SK-N-SH (cell line): Measurements from ENCODE around the gene CIT. TPM values are rescaled to one million over a fixed set of nuclear protein-coding genes. Genes with fewer than 3 reads are reported as not detected.

Source experiments
- CTCF ChIA-PET: fragments of 300-600, 350-600 bp; formaldehyde crosslinking; extraction: SDS; loops from one replicate; lab custom pipeline; 2021; lab: Yijun Ruan, JAX
- POLR2A ChIA-PET: fragments of 350-600 bp; sonication (Branson Sonifier 250); formaldehyde crosslinking; extraction: SDS; loops from one replicate; lab custom pipeline; 2020; ENCODE audit warnings: antibody characterized with exemption, inconsistent platforms; lab: Yijun Ruan, JAX
- DNase-seq: peaks from one replicate; pipeline ENCODE4 v3.0.0; 2012
- H2AFZ ChIP-seq: fragments of 200-600 bp; sonication (generic); 2 replicates; pipeline ENCODE4 v1.8.1; 2016; ENCODE audit warnings: antibody characterized with exemption, mild to moderate bottlenecking, low read depth
- H3F3A ChIP-seq: fragments of 200-600 bp; sonication (generic); replicated peaks from 2 replicates; pipeline ENCODE3; 2016; ENCODE audit warnings: antibody characterized with exemption, mild to moderate bottlenecking; ENCODE audit not compliant: insufficient read depth
- H3K27ac ChIP-seq, 2 experiments: fragments of 200-500 bp in 1 of 2; fragments of 200-600 bp in 1 of 2; sonication (Bioruptor generic) in 1 of 2; sonication (generic), shearing (Covaris generic) in 1 of 2; 2 replicates each; pipeline versions ENCODE4 v1.5.1 to v1.6.1; 2014 to 2016; ENCODE audit warnings: low read depth in 2 of 2, inconsistent platforms in 1 of 2, low read length in 1 of 2, mild to moderate bottlenecking in 1 of 2, mixed read lengths in 1 of 2
- H3K27me3 ChIP-seq: fragments of 200-600 bp; sonication (generic), shearing (Covaris generic); 2 replicates; pipeline ENCODE4 v1.6.1; 2016; ENCODE audit warnings: mixed run types; ENCODE audit not compliant: insufficient read depth
- H3K36me3 ChIP-seq, 2 experiments: fragments of 200-500 bp in 1 of 2; fragments of 200-600 bp in 1 of 2; sonication (Bioruptor generic) in 1 of 2; sonication (generic) in 1 of 2; replicated peaks in 1 of 2; 2 replicates each; pipeline versions ENCODE3 to v1.5.1; 2014 to 2016; ENCODE audit warnings: low read length in 1 of 2, mild to moderate bottlenecking in 1 of 2; ENCODE audit not compliant: insufficient read depth in 2 of 2, control insufficient read depth in 1 of 2
- H3K4me1 ChIP-seq, 2 experiments: fragments of 200-500 bp in 1 of 2; fragments of 200-600 bp in 1 of 2; sonication (Bioruptor generic) in 1 of 2; sonication (generic), shearing (Covaris generic) in 1 of 2; 2 replicates each; pipeline versions ENCODE4 v1.5.1 to v1.6.1; 2014 to 2016; ENCODE audit warnings: low read depth in 1 of 2, low read length in 1 of 2, mixed run types in 1 of 2; ENCODE audit not compliant: insufficient read depth in 2 of 2, control insufficient read depth in 1 of 2
- H3K4me2 ChIP-seq: fragments of 200-600 bp; sonication (generic), shearing (Covaris generic); 2 replicates; pipeline ENCODE4 v1.6.1; 2017; ENCODE audit warnings: mixed run types
- H3K4me3 ChIP-seq, 2 experiments: fragments of 200-500 bp in 1 of 2; fragments of 200-600 bp in 1 of 2; sonication (Bioruptor generic) in 1 of 2; sonication (generic), shearing (Covaris generic) in 1 of 2; 2 replicates each; pipeline versions ENCODE4 v1.5.1 to v1.8.1; 2014 to 2016; ENCODE audit warnings: low read depth in 2 of 2, inconsistent platforms in 1 of 2, low read length in 1 of 2, mild to moderate bottlenecking in 1 of 2, mixed read lengths in 1 of 2, moderate library complexity in 1 of 2
- H3K79me2 ChIP-seq: fragments of 200-600 bp; sonication (generic); 2 replicates; pipeline ENCODE4 v1.8.1; 2017; ENCODE audit warnings: mild to moderate bottlenecking; ENCODE audit not compliant: insufficient read depth
- H3K9ac ChIP-seq: fragments of 200-600 bp; sonication (generic); 2 replicates; pipeline ENCODE4 v1.6.1; 2017; ENCODE audit warnings: mixed run types
- H3K9me2 ChIP-seq: fragments of 200-600 bp; sonication (generic); 2 replicates; pipeline ENCODE4 v1.6.1; 2017; ENCODE audit warnings: mixed run types
- H3K9me3 ChIP-seq: fragments of 200-600 bp; sonication (generic); 2 replicates; pipeline ENCODE4 v1.6.1; 2017; ENCODE audit warnings: mixed run types, mild to moderate bottlenecking, moderate library complexity
- H4K20me1 ChIP-seq: fragments of 200-600 bp; sonication (generic); 2 replicates; pipeline ENCODE4 v1.6.1; 2017; ENCODE audit warnings: mild to moderate bottlenecking, mixed run types; ENCODE audit not compliant: insufficient read depth
- ELF1 ChIP-seq: IDR thresholded peaks from 2 replicates; pipeline ENCODE4 v1.4.0; 2012
- EP300 ChIP-seq, 2 experiments: IDR thresholded peaks; 2 replicates each; pipeline versions ENCODE4 v1.4.0 to v1.6.1; 2012; ENCODE audit warnings: borderline replicate concordance in 1 of 2, low read depth in 1 of 2, low read length in 1 of 2
- FOXM1 ChIP-seq: IDR thresholded peaks from 2 replicates; pipeline ENCODE4 v1.4.0; 2012; ENCODE audit warnings: low read depth, mild to moderate bottlenecking
- GABPA ChIP-seq: IDR thresholded peaks from 2 replicates; pipeline ENCODE4 v1.4.0; 2012; ENCODE audit warnings: low read depth, mild to moderate bottlenecking
- NRF1 ChIP-seq: IDR thresholded peaks from 2 replicates; pipeline ENCODE4 v1.6.1; 2012; ENCODE audit warnings: low read depth, mild to moderate bottlenecking, low read length
- RCOR1 ChIP-seq: fragments of 150-350 bp; IDR thresholded peaks from 2 replicates; pipeline ENCODE4 v1.6.1; 2017; ENCODE audit warnings: antibody characterized with exemption, low read length
- RFX5 ChIP-seq: IDR thresholded peaks from 2 replicates; pipeline ENCODE4 v1.6.1; 2012; ENCODE audit warnings: mild to moderate bottlenecking, improper control_type of control experiment, low read length
- RXRA ChIP-seq: IDR thresholded peaks from 2 replicates; pipeline ENCODE4 v1.4.0; 2012; ENCODE audit warnings: low read depth, mild to moderate bottlenecking, borderline replicate concordance
- SMC3 ChIP-seq: IDR thresholded peaks from 2 replicates; pipeline ENCODE4 v1.6.1; 2012; ENCODE audit warnings: low read depth, low read length, improper control_type of control experiment
- TCF12 ChIP-seq: IDR thresholded peaks from 2 replicates; pipeline ENCODE4 v1.4.0; 2012
- WGBS: methylation state at CpG from one replicate; pipeline ENCODE4 v1.1.6; 2017; ENCODE audit warnings: low lambda C conversion rate; 5-methylcytosine and 5-hydroxymethylcytosine counted together
- polyA plus RNA-seq, 3 experiments: library from polyadenylated mRNA; depleted of rRNA; stranded (reverse); fragments of >200 nt; gene quantifications; 2 replicates each; pipeline ENCODE4 v1.2.3, GENCODE V29; 2012
- TF ChIP-seq, protein P1 (sequence below): IDR thresholded peaks from 2 replicates; pipeline ENCODE4 v1.4.0; 2012; ENCODE audit warnings: low read depth, borderline replicate concordance
- TF ChIP-seq, protein P2 (sequence below): fragments of 150-350 bp; IDR thresholded peaks from 2 replicates; pipeline ENCODE4 v1.6.1; 2017; ENCODE audit warnings: antibody characterized with exemption, low read length, low read depth, borderline replicate concordance
- TF ChIP-seq, protein P3 (sequence below): IDR thresholded peaks from 2 replicates; pipeline ENCODE4; 2012
- TF ChIP-seq, protein P4 (sequence below): IDR thresholded peaks from 2 replicates; pipeline ENCODE4 v1.4.0; 2012; ENCODE audit warnings: low read depth
- TF ChIP-seq, protein P5 (sequence below): fragments of 200-600 bp; sonication (generic); IDR thresholded peaks from 2 replicates; pipeline ENCODE4 v1.6.1; 2017; ENCODE audit warnings: antibody characterized with exemption, mild to moderate bottlenecking, moderate library complexity

Gene CIT
- polyA plus RNA-seq, 1 of the 3 experiments (the other 2 are of a cell fraction) = 7.7 TPM

DNA sequence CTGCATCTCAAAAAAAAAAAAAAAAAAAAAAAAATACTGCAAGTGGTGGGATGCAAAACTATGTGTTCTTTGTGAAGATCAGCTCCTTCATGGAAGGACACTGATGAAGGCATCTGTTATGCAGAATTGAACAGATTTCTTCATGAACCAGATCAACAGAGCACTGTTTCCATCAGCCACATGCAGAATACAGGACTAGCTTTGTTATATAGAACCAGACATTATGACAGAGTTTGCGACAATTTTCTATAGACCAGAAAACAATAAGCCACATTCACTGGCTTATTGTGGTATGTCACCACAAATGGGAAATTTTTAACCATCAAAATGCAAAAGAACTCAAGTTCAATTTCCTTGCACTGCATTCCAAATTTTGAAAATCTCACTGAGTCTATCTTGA, 34.7 kb downstream of the CIT start:
- POLR2A ChIA-PET = no interaction called here
- no peak overlapping the region for H3K27ac ChIP-seq

DNA sequence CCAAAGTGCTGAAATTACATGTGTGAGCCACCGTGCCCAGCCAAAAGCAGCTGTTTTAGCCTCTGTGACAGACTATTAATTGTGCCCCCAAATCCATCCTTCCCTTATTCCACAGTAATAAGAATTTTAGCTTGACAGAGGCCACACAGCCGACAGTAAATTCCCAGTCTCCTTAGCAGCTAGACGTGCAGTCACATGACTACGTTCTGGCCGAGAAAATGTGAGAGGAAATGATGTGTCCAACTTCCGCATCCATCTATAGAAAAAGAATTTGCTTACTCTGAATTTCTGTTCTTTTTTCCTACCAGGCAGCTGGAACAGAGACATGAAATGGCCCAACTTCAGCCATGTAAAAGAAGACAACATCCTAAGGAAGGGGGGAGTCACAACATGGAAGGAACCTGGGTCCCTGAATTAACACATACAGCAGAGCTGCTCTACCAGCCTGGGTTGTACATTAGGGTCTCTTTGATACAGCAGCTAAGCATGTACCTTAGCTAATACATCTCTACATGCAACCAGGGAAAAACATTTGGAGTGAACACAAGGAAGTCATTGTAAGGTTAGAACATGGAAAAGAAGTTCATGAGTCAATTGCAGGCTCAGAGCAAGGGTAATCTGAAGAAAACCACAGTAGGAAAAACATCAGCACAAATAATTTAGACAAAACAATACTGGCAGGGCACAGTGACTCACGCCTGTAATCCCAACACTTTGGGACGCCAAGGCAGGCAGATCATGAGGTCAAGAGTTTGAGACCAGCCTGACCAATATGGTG, 35.5 kb downstream of the CIT start:
- no peak overlapping the region for H3K4me3 ChIP-seq
- H3K4me1 ChIP-seq = no peaks in the 10 kb centered on the region
- no peak overlapping the region for H3K27ac ChIP-seq
- no peak overlapping the region for H3K9ac ChIP-seq
- DNase-seq = no peak
- ChIA-PET POLR2A (no interaction called here), CTCF (interaction anchor here (1.3 to 1.4 kb wide), 2 partner anchors 13 to 62 kb away, joined by 3 read pairs; no protein-coding TSS in a partner anchor)
- H3K9me2 ChIP-seq = no peaks in the 10 kb centered on the region
- H3K4me2 ChIP-seq = no peak overlapping the region
- no peak overlapping the region for H2AFZ ChIP-seq
- peaks cover 0 to 17% of the 10 kb centered on the region in 2 experiments for H3K36me3 ChIP-seq
- no peaks in the 10 kb centered on the region for H4K20me1 ChIP-seq
- no peaks in the 10 kb centered on the region for H3K27me3 ChIP-seq
- H3K79me2 ChIP-seq = peaks cover 60% of the 10 kb centered on the region
- no peaks in the 10 kb centered on the region for H3F3A ChIP-seq
- 95% methylated on average over 8 of the region's 8 CpGs for WGBS
- H3K9me3 ChIP-seq = no peaks in the 10 kb centered on the region
- TF ChIP-seq SMC3 (no peak), FOXM1 (no peak), NRF1 (no peak), ELF1 (no peak), EP300 (IDR thresholded peaks at IDR 0.05; ENCODE audit: borderline replicate concordance in 1 of 2, low read depth in 1 of 2, low read length in 1 of 2) (no peak), GABPA (no peak), RFX5 (no peak), RXRA (no peak), TCF12 (no peak), RCOR1 (no peak)
- TF ChIP-seq, protein P1, sequence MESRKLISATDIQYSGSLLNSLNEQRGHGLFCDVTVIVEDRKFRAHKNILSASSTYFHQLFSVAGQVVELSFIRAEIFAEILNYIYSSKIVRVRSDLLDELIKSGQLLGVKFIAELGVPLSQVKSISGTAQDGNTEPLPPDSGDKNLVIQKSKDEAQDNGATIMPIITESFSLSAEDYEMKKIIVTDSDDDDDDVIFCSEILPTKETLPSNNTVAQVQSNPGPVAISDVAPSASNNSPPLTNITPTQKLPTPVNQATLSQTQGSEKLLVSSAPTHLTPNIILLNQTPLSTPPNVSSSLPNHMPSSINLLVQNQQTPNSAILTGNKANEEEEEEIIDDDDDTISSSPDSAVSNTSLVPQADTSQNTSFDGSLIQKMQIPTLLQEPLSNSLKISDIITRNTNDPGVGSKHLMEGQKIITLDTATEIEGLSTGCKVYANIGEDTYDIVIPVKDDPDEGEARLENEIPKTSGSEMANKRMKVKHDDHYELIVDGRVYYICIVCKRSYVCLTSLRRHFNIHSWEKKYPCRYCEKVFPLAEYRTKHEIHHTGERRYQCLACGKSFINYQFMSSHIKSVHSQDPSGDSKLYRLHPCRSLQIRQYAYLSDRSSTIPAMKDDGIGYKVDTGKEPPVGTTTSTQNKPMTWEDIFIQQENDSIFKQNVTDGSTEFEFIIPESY = no peak
- TF ChIP-seq, protein P2, sequence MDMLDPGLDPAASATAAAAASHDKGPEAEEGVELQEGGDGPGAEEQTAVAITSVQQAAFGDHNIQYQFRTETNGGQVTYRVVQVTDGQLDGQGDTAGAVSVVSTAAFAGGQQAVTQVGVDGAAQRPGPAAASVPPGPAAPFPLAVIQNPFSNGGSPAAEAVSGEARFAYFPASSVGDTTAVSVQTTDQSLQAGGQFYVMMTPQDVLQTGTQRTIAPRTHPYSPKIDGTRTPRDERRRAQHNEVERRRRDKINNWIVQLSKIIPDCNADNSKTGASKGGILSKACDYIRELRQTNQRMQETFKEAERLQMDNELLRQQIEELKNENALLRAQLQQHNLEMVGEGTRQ = no peak
- TF ChIP-seq, protein P3, sequence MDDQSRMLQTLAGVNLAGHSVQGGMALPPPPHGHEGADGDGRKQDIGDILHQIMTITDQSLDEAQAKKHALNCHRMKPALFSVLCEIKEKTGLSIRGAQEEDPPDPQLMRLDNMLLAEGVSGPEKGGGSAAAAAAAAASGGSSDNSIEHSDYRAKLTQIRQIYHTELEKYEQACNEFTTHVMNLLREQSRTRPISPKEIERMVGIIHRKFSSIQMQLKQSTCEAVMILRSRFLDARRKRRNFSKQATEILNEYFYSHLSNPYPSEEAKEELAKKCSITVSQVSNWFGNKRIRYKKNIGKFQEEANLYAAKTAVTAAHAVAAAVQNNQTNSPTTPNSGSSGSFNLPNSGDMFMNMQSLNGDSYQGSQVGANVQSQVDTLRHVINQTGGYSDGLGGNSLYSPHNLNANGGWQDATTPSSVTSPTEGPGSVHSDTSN = no peak
- TF ChIP-seq, protein P4, sequence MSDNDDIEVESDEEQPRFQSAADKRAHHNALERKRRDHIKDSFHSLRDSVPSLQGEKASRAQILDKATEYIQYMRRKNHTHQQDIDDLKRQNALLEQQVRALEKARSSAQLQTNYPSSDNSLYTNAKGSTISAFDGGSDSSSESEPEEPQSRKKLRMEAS = no peak

More for the DNA sequence above, 34.7 kb downstream of the CIT start:
- DNase-seq = no peak
- no peak overlapping the region for H2AFZ ChIP-seq
- H3K36me3 ChIP-seq = peaks cover 0 to 17% of the 10 kb centered on the region in 2 experiments
- 83% methylated on average over 1 of the region's 1 CpG for WGBS
- H3K27me3 ChIP-seq = no peaks in the 10 kb centered on the region
- H3K9me3 ChIP-seq = no peaks in the 10 kb centered on the region
- H3K4me3 ChIP-seq = no peak overlapping the region
- CTCF ChIA-PET = interaction anchor here (0.6 to 1.4 kb wide), 2 partner anchors 13 to 325 kb away, joined by 3 read pairs; no protein-coding TSS in a partner anchor
- H3K79me2 ChIP-seq = peaks cover 57% of the 10 kb centered on the region
- TF ChIP-seq, protein P1 = no peak
- TF ChIP-seq, protein P5, sequence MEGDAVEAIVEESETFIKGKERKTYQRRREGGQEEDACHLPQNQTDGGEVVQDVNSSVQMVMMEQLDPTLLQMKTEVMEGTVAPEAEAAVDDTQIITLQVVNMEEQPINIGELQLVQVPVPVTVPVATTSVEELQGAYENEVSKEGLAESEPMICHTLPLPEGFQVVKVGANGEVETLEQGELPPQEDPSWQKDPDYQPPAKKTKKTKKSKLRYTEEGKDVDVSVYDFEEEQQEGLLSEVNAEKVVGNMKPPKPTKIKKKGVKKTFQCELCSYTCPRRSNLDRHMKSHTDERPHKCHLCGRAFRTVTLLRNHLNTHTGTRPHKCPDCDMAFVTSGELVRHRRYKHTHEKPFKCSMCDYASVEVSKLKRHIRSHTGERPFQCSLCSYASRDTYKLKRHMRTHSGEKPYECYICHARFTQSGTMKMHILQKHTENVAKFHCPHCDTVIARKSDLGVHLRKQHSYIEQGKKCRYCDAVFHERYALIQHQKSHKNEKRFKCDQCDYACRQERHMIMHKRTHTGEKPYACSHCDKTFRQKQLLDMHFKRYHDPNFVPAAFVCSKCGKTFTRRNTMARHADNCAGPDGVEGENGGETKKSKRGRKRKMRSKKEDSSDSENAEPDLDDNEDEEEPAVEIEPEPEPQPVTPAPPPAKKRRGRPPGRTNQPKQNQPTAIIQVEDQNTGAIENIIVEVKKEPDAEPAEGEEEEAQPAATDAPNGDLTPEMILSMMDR = no peak
- no peak for TF ChIP-seq SMC3
- H3F3A ChIP-seq = no peaks in the 10 kb centered on the region
- no peaks in the 10 kb centered on the region for H3K4me1 ChIP-seq
- no peaks in the 10 kb centered on the region for H4K20me1 ChIP-seq
- H3K9me2 ChIP-seq = no peaks in the 10 kb centered on the region
- H3K9ac ChIP-seq = no peak overlapping the region
- H3K4me2 ChIP-seq = no peak overlapping the region
